Stomach (tissue), 9 donors: ENCODE measurements around the gene RIPK1. TPM values are rescaled to one million over a fixed set of nuclear protein-coding genes. Genes with fewer than 3 reads are reported as not detected.

Experiments
- DNase-seq, 2 donors: peaks; one replicate each; pipeline versions ENCODE4 v3.0.0 to v3.0.0-alpha.2; 2013 to 2019
- H3K27ac ChIP-seq, 5 donors: fragments of 200-600 bp in 4 of 5; sonication (generic) in 4 of 5; one replicate each; pipeline ENCODE4 v1.5.1; 2013 to 2019; ENCODE audit warnings: mild to moderate bottlenecking in 1 of 5, moderate library complexity in 1 of 5
- H3K27me3 ChIP-seq, 3 donors: fragments of 200-600 bp; sonication (generic); one replicate each; pipeline ENCODE4 v1.5.1; 2017 to 2019; ENCODE audit warnings: mixed run types in 1 of 3
- H3K36me3 ChIP-seq, 4 donors: fragments of 200-600 bp; sonication (generic); 1 replicate in 3 of 4; 2 replicates in 1 of 4; pipeline ENCODE4 v1.5.1; 2016 to 2019
- H3K4me1 ChIP-seq, 4 donors: fragments of 200-600 bp; sonication (generic); one replicate each; pipeline ENCODE4 v1.5.1; 2016 to 2019
- H3K4me3 ChIP-seq, 4 donors: fragments of 200-600 bp; sonication (generic) in 3 of 4; one replicate each; pipeline ENCODE4 v1.5.1; 2016 to 2019; ENCODE audit warnings: mild to moderate bottlenecking in 1 of 4
- H3K9me3 ChIP-seq, 4 donors: fragments of 200-600 bp; sonication (generic); one replicate each; pipeline ENCODE4 v1.5.1; 2016 to 2019
- CTCF ChIP-seq, 7 experiments: fragments of 450-650 bp in 4 of 7; fragments of 200-600 bp in 3 of 7; sonication (generic) in 3 of 7; IDR thresholded peaks; one replicate each; pipeline ENCODE4 v1.5.1; 2016 to 2019; ENCODE audit warnings: antibody characterized with exemption in 7 of 7, control low read depth in 2 of 7, mild to moderate bottlenecking in 1 of 7
- EP300 ChIP-seq: sonication (generic); formaldehyde crosslinking; IDR thresholded peaks from one replicate; pipeline ENCODE4 v1.6.1; 2017; ENCODE audit warnings: antibody characterized with exemption
- POLR2A ChIP-seq, 4 donors: fragments of 450-650 bp; IDR thresholded peaks; one replicate each; pipeline ENCODE4 v1.6.1; 2016; ENCODE audit warnings: antibody characterized with exemption in 4 of 4, control low read depth in 2 of 4, mild to moderate bottlenecking in 1 of 4, moderate library complexity in 1 of 4
- POLR2AphosphoS5 ChIP-seq, 3 donors: sonication (generic); formaldehyde crosslinking; IDR thresholded peaks; one replicate each; pipeline ENCODE4 v1.6.1; 2016; ENCODE audit warnings: antibody characterized with exemption in 3 of 3
- WGBS, 5 donors: extraction: QIAGEN DNeasy Blood & Tissue Kit in 3 of 5; methylation state at CpG; one replicate each; pipeline versions ENCODE4 v1.1.5 to v1.1.7; 2013 to 2018; 5-methylcytosine and 5-hydroxymethylcytosine counted together
- intact Hi-C: fragments of 100-400 bp; cut with DNase I; formaldehyde crosslinking; loops from one replicate; pipeline ENCODE4 v1.15.1; 2023; ENCODE audit warnings: low total_unique reads
- polyA plus RNA-seq, 3 donors: library from polyadenylated mRNA; stranded (reverse); fragments of 200-250 nt; gene quantifications; one replicate each; pipeline ENCODE4 v1.2.3, GENCODE V29; 2013
- total RNA-seq, 5 donors: library from RNA; depleted of rRNA; stranded (reverse); fragments of >200 nt; gene quantifications; one replicate each; pipeline versions ENCODE4 v1.1.0 to v1.2.3, GENCODE V29; 2014 to 2016
- donor health status: healthy with polysubstance abuse.
- donor health status: Bipolar disorder and iron deficiency.
- donor health status: healthy.

RIPK1 gene
- total and polyA plus RNA-seq, 8 donors, result 4.9 to 25.5 (median 15.9) TPM

GRCh38 chr6:3031857-3032640 is 36.2 kb upstream of the RIPK1 start:
- intact Hi-C loops, result no loop called here
- peak in 1 of 2 donors; percentile 45 for DNase-seq

GRCh38 chr6:3032986-3033385 is 35.3 kb upstream of the RIPK1 start:
- H3K27me3 ChIP-seq, result no peaks in the 10 kb centered on the region
- H3K9me3 ChIP-seq, result no peaks in the 10 kb centered on the region
- no peak overlapping the region for H3K27ac ChIP-seq
- no peak for DNase-seq
- H3K36me3 ChIP-seq, result no peaks in the 10 kb centered on the region
- TF ChIP-seq POLR2AphosphoS5 (IDR thresholded peaks at IDR 0.05), result no peak
- no peak for TF ChIP-seq CTCF (IDR thresholded peaks at IDR 0.05)
- no peak for TF ChIP-seq POLR2A (IDR thresholded peaks at IDR 0.05)
- TF ChIP-seq EP300, result no peak
- H3K4me1 ChIP-seq, result peaks cover 0 to 7% (median 0%) of the 10 kb centered on the region in 4 donors
- 86 to 95% (median 91%) methylated on average over 3 of the region's 3 CpGs for WGBS, 5 donors
- intact Hi-C loops, result no loop called here
- H3K4me3 ChIP-seq, result no peak overlapping the region

More at GRCh38 chr6:3031857-3032640, 36.2 kb upstream of the RIPK1 start:
- H3K4me3 ChIP-seq, result no peak overlapping the region
- no peaks in the 10 kb centered on the region for H3K36me3 ChIP-seq
- no peaks in the 10 kb centered on the region for H3K27me3 ChIP-seq
- TF ChIP-seq POLR2A (IDR thresholded peaks at IDR 0.05), result no peak
- no peak for TF ChIP-seq POLR2AphosphoS5 (IDR thresholded peaks at IDR 0.05)
- TF ChIP-seq CTCF (IDR thresholded peaks at IDR 0.05), result no peak
- no peak for TF ChIP-seq EP300
- 45 to 65% (median 52%) methylated on average over 15 of the region's 15 CpGs for WGBS, 5 donors
- H3K27ac ChIP-seq, result no peak overlapping the region
- no peaks in the 10 kb centered on the region for H3K9me3 ChIP-seq
- H3K4me1 ChIP-seq, result peaks cover 0 to 15% (median 0%) of the 10 kb centered on the region in 4 donors

GRCh38 chr6:3033652-3034051 is 34.6 kb upstream of the RIPK1 start:
- Histone ChIP-seq H3K27ac (no peak overlapping the region), H3K4me3 (no peak overlapping the region), H3K4me1 (peaks cover 0 to 2% (median 0%) of the 10 kb centered on the region in 4 donors), H3K36me3 (no peaks in the 10 kb centered on the region), H3K27me3 (no peaks in the 10 kb centered on the region), H3K9me3 (no peaks in the 10 kb centered on the region)
- DNase-seq, result no peak
- WGBS, 5 donors, result 89 to 95% (median 93%) methylated on average over 5 of the region's 5 CpGs
- TF ChIP-seq EP300, result no peak
- no peak for TF ChIP-seq CTCF (IDR thresholded peaks at IDR 0.05)
- TF ChIP-seq POLR2AphosphoS5 (IDR thresholded peaks at IDR 0.05), result no peak
- intact Hi-C loops, result no loop called here

GRCh38 chr6:3035397-3035796 is 32.9 kb upstream of the RIPK1 start:
- Histone ChIP-seq H3K27ac (no peak overlapping the region), H3K27me3 (no peaks in the 10 kb centered on the region), H3K9me3 (no peaks in the 10 kb centered on the region), H3K36me3 (no peaks in the 10 kb centered on the region), H3K4me1 (peaks cover 0 to 4% (median 0%) of the 10 kb centered on the region in 4 donors), H3K4me3 (no peak overlapping the region)
- WGBS, 5 donors, result 68 to 85% (median 73%) methylated on average over 5 of the region's 5 CpGs
- intact Hi-C loops, result no loop called here
- DNase-seq, result no peak
- TF ChIP-seq CTCF (IDR thresholded peaks at IDR 0.05) (no peak), EP300 (no peak), POLR2A (IDR thresholded peaks at IDR 0.05) (no peak), POLR2AphosphoS5 (IDR thresholded peaks at IDR 0.05) (no peak)
